Endometrial microvascular endothelial cells (primary cell): ENCODE measurements around the gene SMARCC2. TPM values are rescaled to one million over a fixed set of nuclear protein-coding genes. Genes with fewer than 3 reads are reported as not detected.
"Not testable (repeated sequence)": the region's sequence is repeated elsewhere in the genome, so short reads cannot be mapped to it uniquely, and the experiment has no call there.

ENCODE experiments used
- in situ Hi-C: cut with HindIII; loops from 2 replicates; pipeline ENCODE4 v1.10.0; 2017; ENCODE audit warnings: low sequenced_read_pairs, low pct_unique_long_range_greater_than_20kb; ENCODE audit errors: inconsistent ontology term
- total RNA-seq: library from RNA; depleted of rRNA; stranded (reverse); fragments of >200 nt; gene quantifications from one replicate; pipeline ENCODE4 v1.2.3, GENCODE V29; 2015; ENCODE audit errors: inconsistent ontology term

Gene SMARCC2
- total RNA-seq, 1 donor from 2014 or later: 43.6 TPM

DNA sequence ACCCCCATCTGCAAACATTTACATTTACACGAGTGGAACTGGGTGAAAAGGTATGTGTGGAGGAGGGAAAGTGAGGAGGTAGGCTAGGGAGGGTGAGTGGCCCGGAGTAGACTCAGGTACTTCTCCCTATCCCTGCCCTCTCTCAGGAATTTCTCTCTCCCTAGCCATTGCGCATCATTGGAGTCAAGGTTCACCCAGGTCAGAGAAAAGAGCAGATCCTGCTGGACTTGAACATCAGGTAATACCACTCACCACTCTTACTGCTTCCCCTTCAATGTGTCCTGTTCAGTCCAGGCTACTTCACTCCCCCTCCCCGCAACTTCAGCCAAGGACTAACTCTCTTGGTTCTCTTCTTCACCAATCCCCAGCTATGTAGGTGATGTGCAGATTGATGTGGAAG is 58.4 kb downstream of the SMARCC2 start:
- in situ Hi-C loops: no loop called here

GRCh38 chr12:56129942-56130495 is 59.3 kb downstream of the SMARCC2 start:
- in situ Hi-C loops: no loop called here

- in situ Hi-C loops: no loop called here
Measured at GRCh38 chr12:56129206-56129941, 59.9 kb downstream of the SMARCC2 start.

DNA sequence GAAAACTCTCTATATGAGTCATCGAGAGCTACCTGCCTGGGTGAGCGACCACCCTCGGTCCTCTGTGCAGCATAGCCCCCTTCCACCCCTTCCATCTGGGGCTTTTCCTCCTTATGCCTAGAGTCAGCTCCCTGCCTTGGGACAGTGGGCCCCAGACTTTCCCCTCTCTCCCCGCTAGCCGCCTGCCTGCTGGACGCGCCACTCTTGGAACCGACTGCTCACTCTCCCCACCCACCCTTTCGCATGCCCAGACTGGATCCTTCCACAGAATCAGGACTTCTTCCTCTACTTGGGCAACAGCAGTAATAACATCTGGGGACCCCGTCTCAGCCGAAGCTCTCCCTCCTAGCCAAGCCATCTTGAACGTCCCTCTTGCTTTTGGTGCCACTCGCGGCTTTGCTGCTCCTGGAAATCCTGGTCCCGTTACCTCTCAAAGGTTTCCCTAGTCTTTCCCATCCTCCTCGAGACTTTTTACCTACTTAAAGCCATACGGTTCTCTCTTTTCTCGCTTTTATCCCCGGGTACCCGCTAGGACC is 60.5 kb downstream of the SMARCC2 start:
- in situ Hi-C loops: no loop called here

DNA sequence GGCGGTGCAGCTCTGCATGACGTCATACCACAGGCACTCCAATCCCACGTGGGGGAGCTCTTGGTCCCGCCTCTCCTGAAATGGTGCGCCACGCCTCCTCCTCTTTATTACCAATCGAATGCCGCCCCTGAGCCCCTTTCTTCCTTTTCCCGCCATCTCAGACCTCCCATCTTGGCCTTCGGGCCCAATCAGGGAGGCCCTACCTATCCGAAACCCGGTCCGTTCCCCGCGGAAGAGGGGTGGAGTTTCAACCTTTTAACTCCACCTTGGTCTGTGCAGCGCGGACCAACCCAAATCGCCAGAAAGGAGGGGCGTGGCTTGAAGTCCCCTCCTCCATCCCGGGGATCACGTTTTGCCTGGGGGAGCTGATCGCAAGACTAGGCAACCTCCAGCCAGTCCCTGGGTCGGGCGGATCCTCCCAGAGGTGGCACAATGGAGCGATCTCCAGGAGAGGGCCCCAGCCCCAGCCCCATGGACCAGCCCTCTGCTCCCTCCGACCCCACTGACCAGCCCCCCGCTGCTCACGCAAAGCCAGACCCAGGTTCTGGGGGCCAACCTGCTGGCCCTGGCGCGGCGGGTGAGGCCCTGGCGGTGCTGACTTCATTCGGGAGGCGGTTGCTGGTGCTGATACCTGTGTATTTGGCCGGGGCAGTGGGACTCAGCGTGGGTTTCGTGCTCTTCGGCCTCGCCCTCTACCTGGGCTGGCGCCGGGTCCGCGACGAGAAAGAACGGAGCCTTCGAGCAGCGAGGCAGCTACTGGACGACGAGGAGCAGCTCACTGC is 61.2 kb downstream of the SMARCC2 start, which contains the start of gene ESYT1:
Gene ESYT1 (plus strand): TSS at position 380 of the 782 bp plus-strand sequence. CDS start 53 bp downstream, at position 433.
- in situ Hi-C loops: no loop called here

- in situ Hi-C loops: no loop called here
Measured at GRCh38 chr12:56127485-56127887, 61.8 kb downstream of the SMARCC2 start.

- in situ Hi-C loops: no loop called here
Measured at GRCh38 chr12:56126732-56127239, 62.5 kb downstream of the SMARCC2 start.

GRCh38 chr12:56124133-56124532 is 65.2 kb downstream of the SMARCC2 start:
- in situ Hi-C loops: no loop called here

DNA sequence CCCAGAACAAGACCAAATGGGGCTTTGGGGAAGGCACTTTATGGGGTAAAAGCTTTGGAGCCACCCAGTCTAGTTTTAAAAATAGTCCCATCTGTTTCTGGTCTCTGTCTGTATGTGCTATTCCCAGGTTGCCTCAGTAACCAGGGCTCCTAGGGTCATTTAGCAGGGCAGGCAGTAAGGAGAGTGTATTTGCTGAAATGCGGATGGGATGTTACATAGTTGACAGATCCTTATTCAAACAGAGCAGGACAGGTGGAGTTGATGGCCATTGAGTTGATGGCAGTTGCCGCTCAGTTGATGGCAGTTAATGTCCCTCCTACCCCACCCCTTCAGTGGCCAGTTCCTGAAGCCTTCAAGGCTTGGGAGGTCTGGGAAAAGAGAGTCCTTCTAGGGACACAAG is 66.6 kb downstream of the SMARCC2 start:
- in situ Hi-C loops: no loop called here

DNA sequence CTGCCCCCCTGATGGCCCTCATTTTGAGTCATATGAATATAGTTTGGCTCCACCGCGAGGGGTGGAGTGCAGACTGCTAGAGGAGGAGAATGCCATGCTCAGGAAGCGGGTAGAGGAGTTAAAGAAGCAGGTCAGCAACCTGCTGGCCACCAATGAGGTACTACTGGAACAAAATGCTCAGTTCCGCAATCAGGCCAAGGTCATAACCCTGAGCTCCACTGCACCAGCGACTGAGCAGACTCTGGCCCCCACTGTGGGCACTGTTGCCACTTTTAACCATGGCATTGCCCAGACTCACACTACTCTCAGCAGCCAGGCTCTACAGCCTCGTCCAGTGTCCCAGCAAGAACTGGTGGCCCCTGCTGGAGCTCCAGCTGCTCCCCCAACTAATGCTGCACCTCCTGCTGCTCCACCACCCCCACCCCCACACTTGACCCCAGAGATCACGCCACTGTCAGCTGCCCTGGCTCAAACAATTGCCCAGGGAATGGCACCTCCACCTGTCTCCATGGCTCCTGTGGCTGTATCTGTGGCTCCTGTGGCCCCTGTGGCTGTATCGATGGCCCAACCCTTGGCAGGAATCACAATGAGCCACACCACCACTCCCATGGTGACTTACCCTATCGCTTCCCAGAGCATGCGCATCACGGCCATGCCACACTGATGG is 67.9 kb downstream of the SMARCC2 start:
- in situ Hi-C loops: no loop called here

GRCh38 chr12:56120158-56120846 is 69.0 kb downstream of the SMARCC2 start:
- in situ Hi-C loops: no loop called here

- in situ Hi-C loops: no loop called here
Measured at GRCh38 chr12:56119361-56119796, 69.9 kb downstream of the SMARCC2 start.

GRCh38 chr12:56118688-56119357 is 70.5 kb downstream of the SMARCC2 start:
- in situ Hi-C loops: no loop called here

DNA sequence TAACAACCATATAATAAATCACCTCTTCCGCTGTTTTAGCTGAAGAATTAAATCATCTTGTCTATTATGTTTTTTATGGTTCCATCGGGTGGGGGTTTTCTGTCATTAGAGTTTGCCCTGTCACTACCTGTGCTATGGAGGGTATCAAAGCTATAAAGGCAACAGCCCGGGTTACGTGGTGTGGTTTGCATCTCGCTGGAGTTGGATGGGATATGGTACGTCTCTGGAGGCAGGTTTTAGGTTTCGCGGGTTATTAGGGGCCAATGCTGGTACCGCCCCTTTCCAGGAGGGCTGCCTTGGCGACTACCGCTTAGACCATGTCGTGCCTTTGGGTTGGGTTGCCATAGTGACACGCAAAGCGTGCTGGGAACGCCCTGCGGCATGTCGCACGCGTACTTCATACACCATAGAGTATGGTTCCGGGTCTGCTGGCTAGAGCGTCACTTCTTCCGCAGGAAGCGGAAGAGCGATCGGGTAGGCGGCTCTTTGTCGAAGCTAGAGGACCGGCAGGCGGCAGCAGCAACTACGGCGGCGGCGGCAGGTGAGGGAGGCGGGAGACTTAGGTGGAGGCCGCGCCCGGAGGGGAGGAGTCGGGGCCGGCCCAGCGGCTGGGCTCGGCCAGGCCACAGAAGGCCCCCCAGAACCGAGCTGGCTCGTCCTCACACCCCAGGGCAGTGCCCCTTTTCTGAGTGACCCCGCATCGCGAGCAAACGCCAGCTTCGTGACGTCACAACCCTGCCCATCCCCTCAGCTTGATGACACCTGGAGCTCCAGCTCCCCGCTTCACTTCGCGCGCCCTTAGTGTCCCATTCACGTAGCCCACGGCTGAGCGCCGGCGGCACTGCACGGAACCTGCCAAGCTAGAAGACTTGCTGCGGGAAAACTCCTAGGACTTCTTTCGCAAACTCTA is 71.2 kb downstream of the SMARCC2 start, which contains the start of gene ZC3H10:
Gene ZC3H10 (plus strand): TSS at position 489 of the 910 bp plus-strand sequence. CDS start 2,297 bp downstream, outside the sequence.
- in situ Hi-C loops: no loop called here

DNA sequence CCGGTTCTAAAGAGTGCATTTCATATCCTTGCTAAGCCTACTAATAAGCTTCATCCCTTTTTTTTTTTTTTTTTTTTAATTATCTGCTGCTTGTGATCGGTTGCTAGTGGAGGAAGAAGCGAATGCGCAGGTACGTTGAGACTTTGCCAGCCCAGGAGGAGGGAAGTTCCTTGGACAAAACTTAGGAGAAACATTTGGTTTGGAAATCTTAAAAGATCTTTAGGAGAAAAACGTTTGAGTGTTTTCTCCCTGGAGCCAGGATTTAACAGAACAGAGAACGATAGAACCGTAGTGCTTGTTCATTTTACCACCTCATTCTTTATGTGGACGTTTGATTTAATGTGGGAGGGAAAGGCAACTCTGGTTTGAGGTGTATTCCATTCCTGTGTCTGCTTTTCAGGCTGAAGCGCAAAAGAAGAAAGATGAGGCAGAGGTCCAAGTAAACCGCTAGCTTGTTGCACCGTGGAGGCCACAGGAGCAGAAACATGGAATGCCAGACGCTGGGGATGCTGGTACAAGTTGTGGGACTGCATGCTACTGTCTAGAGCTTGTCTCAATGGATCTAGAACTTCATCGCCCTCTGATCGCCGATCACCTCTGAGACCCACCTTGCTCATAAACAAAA is 72.1 kb downstream of the SMARCC2 start:
- in situ Hi-C loops: not testable (repeated sequence)
